Activated CD8-positive, alpha-beta T cell treated with anti-CD3 and anti-CD28 coated beads for 36 hours (primary cell): ENCODE measurements around the gene HAVCR1. TPM values are rescaled to one million over a fixed set of nuclear protein-coding genes. Genes with fewer than 3 reads are reported as not detected.

Experiments
- ATAC-seq: fragments of 200-7000 bp; cut with Tn5 transposase; one replicate; pipeline ENCODE4 v1.10.0; 2021; ENCODE audit warnings: mild to moderate bottlenecking, moderate library complexity
- CTCF ChIA-PET: fragments of 350-600 bp; sonication (Branson Sonifier 250); formaldehyde crosslinking; loops from one replicate; lab custom pipeline; 2021; ENCODE audit warnings: antibody characterized with exemption; lab: Charles Lee
- POLR2A ChIA-PET: fragments of 350-600 bp; sonication (Branson Sonifier 250); formaldehyde crosslinking; loops from one replicate; lab custom pipeline; 2021; ENCODE audit warnings: antibody characterized with exemption; lab: Charles Lee
- DNase-seq: peaks from one replicate; pipeline ENCODE4 v3.0.0-alpha.2; 2020
- H3K27ac Mint-ChIP-seq: one replicate; pipeline ENCODE4 v1.8.0; 2021; ENCODE audit warnings: mild to moderate bottlenecking, mixed read lengths
- H3K27me3 Mint-ChIP-seq: one replicate; pipeline ENCODE4 v1.8.0; 2021; ENCODE audit warnings: mixed read lengths
- H3K36me3 Mint-ChIP-seq: one replicate; pipeline ENCODE4 v1.8.0; 2021; ENCODE audit warnings: low read depth, mixed read lengths
- H3K4me1 Mint-ChIP-seq: one replicate; pipeline ENCODE4 v1.8.0; 2021; ENCODE audit warnings: low read depth, mixed read lengths
- H3K4me3 Mint-ChIP-seq: one replicate; pipeline ENCODE4 v1.8.0; 2021; ENCODE audit warnings: mild to moderate bottlenecking, moderate library complexity, mixed read lengths
- H3K9me3 Mint-ChIP-seq: one replicate; pipeline ENCODE4 v1.8.0; 2021; ENCODE audit warnings: mixed read lengths
- CTCF ChIP-seq: fragments of 200-600 bp; IDR thresholded peaks from one replicate; pipeline ENCODE4 v1.8.0; 2022; ENCODE audit warnings: antibody characterized with exemption, mild to moderate bottlenecking
- intact Hi-C: fragments of 100-400 bp; cut with micrococcal nuclease; formaldehyde crosslinking; loops from one replicate; pipeline ENCODE4 v1.10.0; 2022
- total RNA-seq, 2 experiments: library from RNA; stranded (reverse); gene quantifications; one replicate each; pipeline ENCODE4 v1.2.3, GENCODE V29; 2021

HAVCR1 gene
- total RNA-seq, 2 experiments from 2014 or later, result 0.54 TPM; not detected in 1

GRCh38 chr5:157088342-157088990 is 29.6 kb upstream of the HAVCR1 start:
- TF ChIP-seq CTCF, result no peak
- intact Hi-C loops, result no loop called here
- Mint-ChIP-seq H3K27ac (no peak overlapping the region), H3K4me1 (peaks cover 4% of the 10 kb centered on the region), H3K9me3 (no peaks in the 10 kb centered on the region), H3K27me3 (no peaks in the 10 kb centered on the region), H3K36me3 (peaks cover 34% of the 10 kb centered on the region), H3K4me3 (no peak overlapping the region)
- no peak for DNase-seq
- ChIA-PET CTCF (no interaction called here), POLR2A (no interaction called here)
- ATAC-seq, result no peak

GRCh38 chr5:157086751-157087359 is 27.9 kb upstream of the HAVCR1 start:
- Mint-ChIP-seq H3K27ac (no peak overlapping the region), H3K27me3 (no peaks in the 10 kb centered on the region), H3K4me3 (no peak overlapping the region), H3K4me1 (peaks cover 4% of the 10 kb centered on the region), H3K36me3 (peaks cover 36% of the 10 kb centered on the region), H3K9me3 (no peaks in the 10 kb centered on the region)
- intact Hi-C loops, result no loop called here
- no peak for TF ChIP-seq CTCF
- DNase-seq (no peak), ATAC-seq (no peak)
- POLR2A ChIA-PET, result interaction anchor here (0.9 kb wide), 1 partner anchor 13 kb away, joined by 3 read pairs; no protein-coding TSS in a partner anchor
- CTCF ChIA-PET, result interaction anchor here (2.3 kb wide), 1 partner anchor 11 kb away, joined by 5 read pairs; no protein-coding TSS in a partner anchor

GRCh38 chr5:157085930-157086329 is 27.0 kb upstream of the HAVCR1 start:
- Mint-ChIP-seq H3K9me3 (no peaks in the 10 kb centered on the region), H3K36me3 (peaks cover 28% of the 10 kb centered on the region), H3K27me3 (no peaks in the 10 kb centered on the region), H3K4me3 (no peak overlapping the region), H3K27ac (no peak overlapping the region), H3K4me1 (peaks cover 4% of the 10 kb centered on the region)
- intact Hi-C loops, result no loop called here
- no peak for TF ChIP-seq CTCF
- ChIA-PET POLR2A (no interaction called here), CTCF (interaction anchor here (2.3 kb wide), 1 partner anchor 10 kb away, joined by 5 read pairs; no protein-coding TSS in a partner anchor)
- DNase-seq (no peak), ATAC-seq (no peak)

GRCh38 chr5:157080286-157080685 is 21.4 kb upstream of the HAVCR1 start:
- CTCF ChIA-PET, result no interaction called here
- ATAC-seq (no peak), DNase-seq (no peak)
- H3K27ac Mint-ChIP-seq, result no peak overlapping the region
- TF ChIP-seq CTCF, result no peak
- peaks cover 2% of the 10 kb centered on the region for H3K9me3 Mint-ChIP-seq
- H3K4me1 Mint-ChIP-seq, result peaks cover 6% of the 10 kb centered on the region
- H3K27me3 Mint-ChIP-seq, result no peaks in the 10 kb centered on the region
- H3K36me3 Mint-ChIP-seq, result peaks cover 5% of the 10 kb centered on the region
- H3K4me3 Mint-ChIP-seq, result no peak overlapping the region
- POLR2A ChIA-PET, result interaction anchor here (0.9 kb wide), 1 partner anchor 11 kb away, joined by 5 read pairs; no protein-coding TSS in a partner anchor
- intact Hi-C loops, result no loop called here

DNA sequence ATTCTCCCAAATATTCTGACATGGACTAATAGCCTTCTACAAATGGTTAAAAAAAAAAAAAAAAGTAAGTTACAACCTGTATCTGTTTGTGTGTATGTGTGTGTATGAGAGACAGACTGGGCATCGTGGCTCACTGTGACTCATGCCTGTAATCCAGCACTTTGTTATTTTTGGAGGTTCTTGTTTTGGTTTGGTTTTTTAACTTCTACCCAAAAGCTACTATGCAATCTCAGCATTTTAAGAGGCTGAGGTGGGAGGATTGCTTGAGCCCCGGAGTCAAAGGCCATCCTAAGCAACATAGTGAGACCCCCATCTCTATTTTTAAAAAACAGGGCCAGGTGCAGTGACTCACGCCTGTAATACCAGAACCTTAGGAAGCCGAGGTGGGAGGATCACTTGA is 17.6 kb upstream of the HAVCR1 start:
- DNase-seq (peak; percentile 43), ATAC-seq (peak; percentile 37)
- no peak overlapping the region for H3K4me3 Mint-ChIP-seq
- POLR2A ChIA-PET, result interaction anchor here (1.2 to 1.3 kb wide), 2 partner anchors 65 to 118 kb away, joined by 3 read pairs; no protein-coding TSS in a partner anchor
- peaks cover 2% of the 10 kb centered on the region for H3K9me3 Mint-ChIP-seq
- no peaks in the 10 kb centered on the region for H3K36me3 Mint-ChIP-seq
- H3K27ac Mint-ChIP-seq, result no peak overlapping the region
- peaks cover 30% of the 10 kb centered on the region for H3K4me1 Mint-ChIP-seq
- CTCF ChIA-PET, result interaction anchor here (1.5 kb wide), 1 partner anchor 10 kb away, joined by 5 read pairs; no protein-coding TSS in a partner anchor
- intact Hi-C loops, result no loop called here
- no peak for TF ChIP-seq CTCF
- H3K27me3 Mint-ChIP-seq, result no peaks in the 10 kb centered on the region
